ENCODE data around the gene LILRA6.

The LILRA6 gene

GRCh38 chr19:54188215-54188871 is 54.2 kb downstream of the LILRA6 start:
- no peak for DNase-seq (ENCODE audit: low read depth, low spot score)

DNA sequence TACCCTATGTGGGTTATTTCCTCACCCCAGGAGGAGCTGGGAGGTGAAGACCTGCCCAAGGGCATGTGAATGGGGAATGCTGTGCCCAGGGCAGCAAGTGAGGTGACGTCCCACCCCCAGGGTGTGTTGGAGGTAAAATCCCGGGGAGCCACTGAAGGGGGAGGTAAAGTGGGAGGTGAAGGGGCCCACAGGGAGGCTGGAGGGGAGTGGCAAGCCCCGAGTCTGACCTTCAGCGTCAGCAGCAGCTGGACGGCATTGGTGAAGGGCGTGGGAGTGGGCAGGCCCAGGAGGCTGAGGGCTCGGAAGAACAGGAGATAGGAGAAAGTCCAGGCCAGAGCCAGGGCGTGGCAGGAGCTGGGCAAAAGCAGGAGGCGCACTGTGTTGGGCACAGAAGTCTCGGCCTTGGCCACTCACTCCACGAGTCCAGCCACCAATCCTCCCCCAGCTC is 55.6 kb downstream of the LILRA6 start:
- no peak for DNase-seq (ENCODE audit: low read depth, low spot score)
